Activated CD8-positive, alpha-beta T cell treated with anti-CD3 and anti-CD28 coated beads for 36 hours (primary cell): Measurements from ENCODE around the gene LCE3A. TPM values are rescaled to one million over a fixed set of nuclear protein-coding genes. Genes with fewer than 3 reads are reported as not detected.
"Not testable (repeated sequence)": the region's sequence is repeated elsewhere in the genome, so short reads cannot be mapped to it uniquely, and the experiment has no call there.

Experiments
- ATAC-seq: fragments of 200-7000 bp; cut with Tn5 transposase; one replicate; pipeline ENCODE4 v1.10.0; 2021; ENCODE audit warnings: mild to moderate bottlenecking, moderate library complexity
- CTCF ChIA-PET: fragments of 350-600 bp; sonication (Branson Sonifier 250); formaldehyde crosslinking; loops from one replicate; lab custom pipeline; 2021; ENCODE audit warnings: antibody characterized with exemption; lab: Charles Lee
- POLR2A ChIA-PET: fragments of 350-600 bp; sonication (Branson Sonifier 250); formaldehyde crosslinking; loops from one replicate; lab custom pipeline; 2021; ENCODE audit warnings: antibody characterized with exemption; lab: Charles Lee
- DNase-seq: peaks from one replicate; pipeline ENCODE4 v3.0.0-alpha.2; 2020
- H3K27ac Mint-ChIP-seq: one replicate; pipeline ENCODE4 v1.8.0; 2021; ENCODE audit warnings: mild to moderate bottlenecking, mixed read lengths
- H3K27me3 Mint-ChIP-seq: one replicate; pipeline ENCODE4 v1.8.0; 2021; ENCODE audit warnings: mixed read lengths
- H3K36me3 Mint-ChIP-seq: one replicate; pipeline ENCODE4 v1.8.0; 2021; ENCODE audit warnings: low read depth, mixed read lengths
- H3K4me1 Mint-ChIP-seq: one replicate; pipeline ENCODE4 v1.8.0; 2021; ENCODE audit warnings: low read depth, mixed read lengths
- H3K4me3 Mint-ChIP-seq: one replicate; pipeline ENCODE4 v1.8.0; 2021; ENCODE audit warnings: mild to moderate bottlenecking, moderate library complexity, mixed read lengths
- H3K9me3 Mint-ChIP-seq: one replicate; pipeline ENCODE4 v1.8.0; 2021; ENCODE audit warnings: mixed read lengths
- CTCF ChIP-seq: fragments of 200-600 bp; IDR thresholded peaks from one replicate; pipeline ENCODE4 v1.8.0; 2022; ENCODE audit warnings: antibody characterized with exemption, mild to moderate bottlenecking
- intact Hi-C: fragments of 100-400 bp; cut with micrococcal nuclease; formaldehyde crosslinking; loops from one replicate; pipeline ENCODE4 v1.10.0; 2022
- total RNA-seq, 2 experiments: library from RNA; stranded (reverse); gene quantifications; one replicate each; pipeline ENCODE4 v1.2.3, GENCODE V29; 2021

The LCE3A gene
- total RNA-seq: not detected

- peaks cover 18% of the 10 kb centered on the region for H3K27me3 Mint-ChIP-seq
- H3K36me3 Mint-ChIP-seq: no peaks in the 10 kb centered on the region
- intact Hi-C loops: no loop called here
- ATAC-seq: no peak
- peaks cover 9% of the 10 kb centered on the region for H3K9me3 Mint-ChIP-seq
- no peak within 1 kb of the TSS for H3K4me3 Mint-ChIP-seq
- H3K4me1 Mint-ChIP-seq: peaks cover 3% of the 10 kb centered on the region
- no peak within 1 kb of the TSS for H3K27ac Mint-ChIP-seq
- ChIA-PET POLR2A (no interaction called here), CTCF (interaction anchor here (1.0 to 1.3 kb wide), 3 partner anchors 17 to 45 kb away, joined by 3 read pairs; no protein-coding TSS in a partner anchor)
- DNase-seq: peak; percentile 7
- no peak for TF ChIP-seq CTCF
These were observed at the start of gene LCE3A for GRCh38 chr1:152622803-152623202. TSS of gene LCE3A (minus strand) at chr1:152623103. CDS start at chr1:152623103, 0 bp downstream.

GRCh38 chr1:152667648-152668047, 44.7 kb upstream of the LCE3A start:
- no peak for ATAC-seq
- H3K36me3 Mint-ChIP-seq: no peaks in the 10 kb centered on the region
- intact Hi-C loops: no loop called here
- no peaks in the 10 kb centered on the region for H3K4me1 Mint-ChIP-seq
- ChIA-PET POLR2A (no interaction called here), CTCF (no interaction called here)
- no peak overlapping the region for H3K4me3 Mint-ChIP-seq
- DNase-seq: no peak
- peaks cover 4% of the 10 kb centered on the region for H3K27me3 Mint-ChIP-seq
- H3K9me3 Mint-ChIP-seq: no peaks in the 10 kb centered on the region
- no peak for TF ChIP-seq CTCF
- H3K27ac Mint-ChIP-seq: no peak overlapping the region

GRCh38 chr1:152666171-152666570, 43.3 kb upstream of the LCE3A start:
- H3K4me3 Mint-ChIP-seq, H3K4me1 Mint-ChIP-seq, CTCF ChIA-PET, H3K9me3 Mint-ChIP-seq, POLR2A ChIA-PET, H3K36me3 Mint-ChIP-seq, ATAC-seq, H3K27ac Mint-ChIP-seq, intact Hi-C loops, H3K27me3 Mint-ChIP-seq, DNase-seq: not testable (repeated sequence)

- Mint-ChIP-seq H3K27me3 (peaks cover 3% of the 10 kb centered on the region), H3K9me3 (no peaks in the 10 kb centered on the region), H3K4me3 (no peak within 1 kb of the TSS), H3K36me3 (no peaks in the 10 kb centered on the region), H3K27ac (no peak within 1 kb of the TSS), H3K4me1 (no peaks in the 10 kb centered on the region)
- intact Hi-C loops: no loop called here
- no peak for ATAC-seq
- no peak for DNase-seq
- TF ChIP-seq CTCF: no peak
- ChIA-PET POLR2A (no interaction called here), CTCF (no interaction called here)
These were observed 40.2 kb upstream of the LCE3A start, which contains the start of gene LCE2D for GRCh38 chr1:152663098-152663497. TSS of gene LCE2D (plus strand) at chr1:152663380. CDS start at chr1:152664106, 726 bp downstream.

GRCh38 chr1:152658649-152659048, 35.7 kb upstream of the LCE3A start:
- ChIA-PET POLR2A (no interaction called here), CTCF (no interaction called here)
- ATAC-seq: no peak
- H3K9me3 Mint-ChIP-seq: no peaks in the 10 kb centered on the region
- TF ChIP-seq CTCF: no peak
- intact Hi-C loops: no loop called here
- no peak overlapping the region for H3K4me3 Mint-ChIP-seq
- no peak for DNase-seq
- H3K4me1 Mint-ChIP-seq: no peaks in the 10 kb centered on the region
- no peak overlapping the region for H3K27ac Mint-ChIP-seq
- H3K27me3 Mint-ChIP-seq: peaks cover 3% of the 10 kb centered on the region
- H3K36me3 Mint-ChIP-seq: no peaks in the 10 kb centered on the region

- H3K27ac Mint-ChIP-seq: no peak overlapping the region
- POLR2A ChIA-PET: no interaction called here
- no peak overlapping the region for H3K4me3 Mint-ChIP-seq
- DNase-seq: no peak
- intact Hi-C loops: no loop called here
- no peak for ATAC-seq
- H3K9me3 Mint-ChIP-seq: no peaks in the 10 kb centered on the region
- H3K4me1 Mint-ChIP-seq: no peaks in the 10 kb centered on the region
- CTCF ChIA-PET: interaction anchor here (1.1 to 1.7 kb wide), 2 partner anchors 34 to 571 kb away, joined by 3 to 4 read pairs; no protein-coding TSS in a partner anchor
- H3K27me3 Mint-ChIP-seq: peaks cover 3% of the 10 kb centered on the region
- H3K36me3 Mint-ChIP-seq: no peaks in the 10 kb centered on the region
- TF ChIP-seq CTCF: no peak
These were observed 34.8 kb upstream of the LCE3A start for GRCh38 chr1:152657677-152658076.
